Fibroblast of the aortic adventitia (primary cell): ENCODE measurements around the gene FGFRL1. TPM values are rescaled to one million over a fixed set of nuclear protein-coding genes. Genes with fewer than 3 reads are reported as not detected.

Experiments used
- DNase-seq: peaks from one replicate; pipeline ENCODE4 v3.0.0-alpha.2; 2010; ENCODE audit warnings: low read depth
- H3K4me3 ChIP-seq: 2 replicates; pipeline ENCODE4 v1.5.1; 2011; ENCODE audit warnings: low read depth, mild to moderate bottlenecking, control low read depth, low read length, moderate library complexity
- CTCF ChIP-seq: IDR thresholded peaks from 2 replicates; pipeline ENCODE4 v1.5.1; 2011; ENCODE audit warnings: mild to moderate bottlenecking, low read length, control low read depth, inconsistent platforms; ENCODE audit not compliant: insufficient read depth
- total RNA-seq: library from RNA; depleted of rRNA; stranded (reverse); fragments of >200 nt; gene quantifications from 2 replicates; pipeline ENCODE4 v1.2.3, GENCODE V29; 2012; ENCODE audit warnings: low replicate concordance

The FGFRL1 gene
- total RNA-seq, 1 donor, result 27.4 TPM

- TF ChIP-seq CTCF, result no peak
- no peak for DNase-seq
- H3K4me3 ChIP-seq, result no peak overlapping the region
Measured at GRCh38 chr4:1029529-1029928, 18.1 kb downstream of the FGFRL1 start.

GRCh38 chr4:1030031-1030430 is 18.6 kb downstream of the FGFRL1 start:
- H3K4me3 ChIP-seq, result no peak overlapping the region
- TF ChIP-seq CTCF, result no peak
- no peak for DNase-seq

DNA sequence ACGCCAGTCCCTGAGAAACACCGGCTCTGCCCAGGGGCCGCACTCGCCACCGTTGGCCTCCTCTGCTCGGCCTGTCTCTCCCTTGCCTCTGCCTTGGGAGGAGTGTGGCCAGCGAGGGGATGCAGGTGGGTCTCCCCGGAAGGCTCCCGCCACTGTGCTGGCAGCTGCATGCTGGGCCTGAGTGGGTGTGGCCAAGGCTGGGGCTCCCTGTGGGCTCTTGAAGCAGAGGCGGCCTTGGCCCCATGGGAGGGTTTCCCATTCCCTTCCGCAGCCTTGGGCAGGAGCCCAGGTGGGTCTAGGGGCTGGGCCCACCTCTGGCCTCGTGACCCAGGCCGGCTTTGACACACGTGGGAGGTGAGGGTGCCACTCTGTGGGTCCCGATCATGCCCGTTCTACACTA is 19.1 kb downstream of the FGFRL1 start:
- no peak for DNase-seq
- H3K4me3 ChIP-seq, result no peak overlapping the region
- no peak for TF ChIP-seq CTCF

GRCh38 chr4:1031346-1031745 is 19.9 kb downstream of the FGFRL1 start:
- TF ChIP-seq CTCF, result no peak
- DNase-seq, result no peak
- no peak overlapping the region for H3K4me3 ChIP-seq

- DNase-seq, result no peak
- no peak overlapping the region for H3K4me3 ChIP-seq
- TF ChIP-seq CTCF, result no peak
Measured at GRCh38 chr4:1031956-1032795, 20.8 kb downstream of the FGFRL1 start.

- H3K4me3 ChIP-seq, result no peak overlapping the region
- no peak for DNase-seq
- TF ChIP-seq CTCF, result no peak
Measured at GRCh38 chr4:1032861-1033260, 21.4 kb downstream of the FGFRL1 start.
